ENCODE results near the gene TTN. TPM values are rescaled to one million over a fixed set of nuclear protein-coding genes. Genes with fewer than 3 reads are reported as not detected.

Gene TTN
- total RNA-seq, 1 donor from 2014 or later, result 1.3 TPM

DNA sequence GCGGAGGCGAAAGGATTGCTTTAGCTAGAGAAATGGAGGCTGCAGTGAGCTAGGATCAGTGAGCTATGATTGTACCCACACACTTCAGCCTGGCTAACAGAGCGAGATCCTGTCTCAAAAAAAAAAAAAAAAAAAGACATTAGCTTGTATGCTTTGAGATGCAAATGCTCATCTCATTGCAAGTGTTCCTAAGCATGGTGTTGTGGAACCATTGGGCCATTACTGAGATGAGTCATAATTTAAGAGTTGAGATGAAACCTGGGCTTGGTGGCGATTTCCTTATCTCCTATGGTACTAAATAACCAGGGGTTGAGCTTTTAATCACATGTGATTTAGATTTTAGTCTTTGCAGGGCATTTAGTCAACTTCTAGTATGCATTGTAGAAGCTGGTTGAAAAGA is 324.8 kb downstream of the TTN start:
- Mint-ChIP-seq H3K4me1 (peaks cover 27% of the 10 kb centered on the region), H3K27me3 (ENCODE audit: insufficient read depth, low read depth) (no peaks in the 10 kb centered on the region), H3K4me3 (peak overlapping the region; percentile 98), H3K27ac (no peak overlapping the region), H3K36me3 (peaks cover 14% of the 10 kb centered on the region), H3K9me3 (no peaks in the 10 kb centered on the region)
- H3K27ac ChIP-seq, result no peak overlapping the region
- no peak overlapping the region for H2AFZ ChIP-seq (replicated peaks)
- H3K27me3 ChIP-seq, result peaks cover 7% of the 10 kb centered on the region
- peaks cover 32% of the 10 kb centered on the region for H4K20me1 ChIP-seq (ENCODE audit: low read depth)
- no peak for DNase-seq (ENCODE audit: low spot score)
- H3K4me2 ChIP-seq, result peak overlapping the region; percentile 91
- no peaks in the 10 kb centered on the region for H3K9me3 ChIP-seq (ENCODE audit: low read depth)
- H3K79me2 ChIP-seq (ENCODE audit: low read depth), result peaks cover 48% of the 10 kb centered on the region
- peak overlapping the region; percentile 90 for H3K4me3 ChIP-seq
- no peak overlapping the region for H3K9ac ChIP-seq
- TF ChIP-seq, protein P1, sequence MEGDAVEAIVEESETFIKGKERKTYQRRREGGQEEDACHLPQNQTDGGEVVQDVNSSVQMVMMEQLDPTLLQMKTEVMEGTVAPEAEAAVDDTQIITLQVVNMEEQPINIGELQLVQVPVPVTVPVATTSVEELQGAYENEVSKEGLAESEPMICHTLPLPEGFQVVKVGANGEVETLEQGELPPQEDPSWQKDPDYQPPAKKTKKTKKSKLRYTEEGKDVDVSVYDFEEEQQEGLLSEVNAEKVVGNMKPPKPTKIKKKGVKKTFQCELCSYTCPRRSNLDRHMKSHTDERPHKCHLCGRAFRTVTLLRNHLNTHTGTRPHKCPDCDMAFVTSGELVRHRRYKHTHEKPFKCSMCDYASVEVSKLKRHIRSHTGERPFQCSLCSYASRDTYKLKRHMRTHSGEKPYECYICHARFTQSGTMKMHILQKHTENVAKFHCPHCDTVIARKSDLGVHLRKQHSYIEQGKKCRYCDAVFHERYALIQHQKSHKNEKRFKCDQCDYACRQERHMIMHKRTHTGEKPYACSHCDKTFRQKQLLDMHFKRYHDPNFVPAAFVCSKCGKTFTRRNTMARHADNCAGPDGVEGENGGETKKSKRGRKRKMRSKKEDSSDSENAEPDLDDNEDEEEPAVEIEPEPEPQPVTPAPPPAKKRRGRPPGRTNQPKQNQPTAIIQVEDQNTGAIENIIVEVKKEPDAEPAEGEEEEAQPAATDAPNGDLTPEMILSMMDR (IDR thresholded peaks at IDR 0.05), result no peak
- TF ChIP-seq EZH2 (IDR thresholded peaks at IDR 0.05) (no peak), EZH2phosphoT487 (IDR thresholded peaks at IDR 0.05) (no peak)
- peaks cover 22% of the 10 kb centered on the region for H3F3A ChIP-seq (ENCODE audit: low read depth)
- H3K4me1 ChIP-seq, result peaks cover 18% of the 10 kb centered on the region
- no peaks in the 10 kb centered on the region for H3K36me3 ChIP-seq

DNA sequence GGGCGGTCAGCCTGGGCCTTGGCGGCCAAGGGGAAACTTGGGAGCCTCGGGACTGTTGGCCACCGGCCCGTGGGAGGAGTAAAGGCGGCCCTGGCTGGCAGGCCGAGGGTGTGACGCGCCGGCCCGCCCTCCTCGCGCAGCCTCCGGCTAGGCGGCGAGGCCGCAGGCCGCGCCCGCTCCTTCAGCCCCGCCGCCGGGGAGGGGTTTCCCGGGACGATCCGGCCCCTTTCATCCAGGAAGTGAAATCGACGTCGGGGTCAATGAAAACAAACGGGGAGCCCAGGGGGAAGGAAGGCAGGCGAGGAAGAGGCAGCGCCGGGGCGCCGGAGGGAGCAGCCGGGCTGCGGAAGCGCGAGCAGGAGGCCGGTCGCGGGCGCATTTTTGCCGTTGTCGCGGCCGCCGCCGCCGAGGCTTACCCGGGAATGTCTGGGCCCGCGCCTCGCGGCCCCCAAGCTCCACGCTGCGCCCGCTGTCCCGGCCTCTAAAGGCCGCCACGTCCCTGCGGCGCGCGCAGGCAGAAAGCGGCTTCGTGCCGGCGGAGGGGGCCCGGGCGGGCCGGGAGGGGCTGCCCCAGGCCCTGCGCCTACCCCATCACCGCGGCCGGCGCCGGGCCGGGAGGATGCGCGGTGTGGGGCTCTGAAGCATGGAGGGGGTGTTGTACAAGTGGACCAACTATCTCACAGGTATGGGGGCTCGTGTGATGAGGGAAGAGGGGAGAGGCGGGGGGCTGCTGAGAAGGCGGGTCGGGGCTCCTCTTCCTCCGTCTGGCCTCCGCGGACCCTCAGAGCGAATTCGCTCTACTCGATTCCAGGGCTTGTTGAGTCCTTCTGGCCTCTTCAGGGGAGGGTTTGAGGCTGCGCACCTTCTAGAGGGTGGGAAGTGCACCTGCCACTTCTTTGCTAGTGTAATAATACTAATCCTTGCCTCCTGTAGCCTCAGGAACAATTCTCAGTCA is 326.7 kb downstream of the TTN start, which contains the start of gene PLEKHA3:
PLEKHA3 (plus strand) TSS at position 231 of the 955 bp plus-strand sequence; CDS start at position 644, 413 bp downstream.
- Histone ChIP-seq H4K20me1 (ENCODE audit: low read depth) (peaks cover 22% of the 10 kb centered on the region), H3K9ac (peak within 1 kb of the TSS; percentile 71), H2AFZ (replicated peaks) (peak within 1 kb of the TSS; percentile 80), H3F3A (ENCODE audit: low read depth) (peaks cover 22% of the 10 kb centered on the region), H3K4me2 (peak within 1 kb of the TSS; percentile 94), H3K27ac (peak within 1 kb of the TSS; percentile 88), H3K79me2 (ENCODE audit: low read depth) (peaks cover 62% of the 10 kb centered on the region), H3K9me3 (ENCODE audit: low read depth) (no peaks in the 10 kb centered on the region), H3K4me3 (peak within 1 kb of the TSS; percentile 90), H3K4me1 (peaks cover 23% of the 10 kb centered on the region), H3K36me3 (no peaks in the 10 kb centered on the region), H3K27me3 (peaks cover 7% of the 10 kb centered on the region)
- peak within 1 kb of the TSS; percentile 97 for H3K27ac Mint-ChIP-seq
- peaks cover 31% of the 10 kb centered on the region for H3K4me1 Mint-ChIP-seq
- TF ChIP-seq EZH2 (IDR thresholded peaks at IDR 0.05), result no peak
- peak; percentile 55 for TF ChIP-seq EZH2phosphoT487 (IDR thresholded peaks at IDR 0.05)
- peak; percentile 91 for DNase-seq (ENCODE audit: low spot score)
- peak within 1 kb of the TSS; percentile 98 for H3K4me3 Mint-ChIP-seq
- H3K36me3 Mint-ChIP-seq, result peaks cover 1% of the 10 kb centered on the region
- no peaks in the 10 kb centered on the region for H3K9me3 Mint-ChIP-seq
- no peaks in the 10 kb centered on the region for H3K27me3 Mint-ChIP-seq (ENCODE audit: insufficient read depth, low read depth)

DNA sequence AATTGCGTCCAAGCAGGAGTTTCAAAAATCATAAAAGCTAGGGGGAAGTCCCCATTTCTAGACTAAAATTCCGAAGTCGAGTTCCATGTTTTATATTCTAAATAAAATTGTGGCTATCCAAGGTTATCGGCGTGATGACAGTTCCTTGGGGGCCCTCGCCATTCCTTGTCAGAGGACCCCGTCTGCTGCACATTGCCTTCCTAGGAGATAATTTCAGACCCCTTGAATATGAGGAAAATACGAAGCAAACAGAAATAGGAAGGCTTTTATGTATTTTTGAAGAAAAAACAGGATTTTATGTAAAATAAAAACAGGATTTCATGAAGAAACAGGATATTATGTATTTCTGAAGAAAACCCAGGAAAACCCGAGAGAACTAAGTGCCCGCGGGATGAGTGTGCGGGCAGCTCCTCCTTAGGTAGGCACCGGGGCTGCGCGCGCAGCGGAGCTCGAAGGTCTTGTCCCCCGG is 327.4 kb downstream of the TTN start:
- Mint-ChIP-seq H3K4me1 (peaks cover 31% of the 10 kb centered on the region), H3K9me3 (no peaks in the 10 kb centered on the region), H3K27ac (no peak overlapping the region), H3K4me3 (peak overlapping the region; percentile 92), H3K27me3 (ENCODE audit: insufficient read depth, low read depth) (no peaks in the 10 kb centered on the region), H3K36me3 (no peaks in the 10 kb centered on the region)
- H3K79me2 ChIP-seq (ENCODE audit: low read depth), result peaks cover 62% of the 10 kb centered on the region
- peaks cover 23% of the 10 kb centered on the region for H3K4me1 ChIP-seq
- H3K27me3 ChIP-seq, result peaks cover 7% of the 10 kb centered on the region
- peaks cover 22% of the 10 kb centered on the region for H3F3A ChIP-seq (ENCODE audit: low read depth)
- H2AFZ ChIP-seq (replicated peaks), result peak overlapping the region; percentile 80
- H3K9ac ChIP-seq, result peak overlapping the region; percentile 71
- peak overlapping the region; percentile 90 for H3K4me3 ChIP-seq
- no peak for DNase-seq (ENCODE audit: low spot score)
- no peaks in the 10 kb centered on the region for H3K36me3 ChIP-seq
- H4K20me1 ChIP-seq (ENCODE audit: low read depth), result peaks cover 22% of the 10 kb centered on the region
- peak overlapping the region; percentile 91 for H3K4me2 ChIP-seq
- TF ChIP-seq EZH2phosphoT487 (IDR thresholded peaks at IDR 0.05) (no peak), EZH2 (IDR thresholded peaks at IDR 0.05) (no peak)
- TF ChIP-seq, protein P1 (IDR thresholded peaks at IDR 0.05), result no peak
- no peak overlapping the region for H3K27ac ChIP-seq
- no peaks in the 10 kb centered on the region for H3K9me3 ChIP-seq (ENCODE audit: low read depth)
